Astrocyte (in vitro differentiated cells and primary cell): ENCODE data around the gene SLC35G6.

Experiments used
- CTCF ChIP-seq: IDR thresholded peaks from 2 replicates; pipeline ENCODE4 v1.5.1; 2011; ENCODE audit warnings: low read depth, mild to moderate bottlenecking, inconsistent platforms, low read length, moderate library complexity; ENCODE audit not compliant: insufficient read depth
- EZH2 ChIP-seq: IDR thresholded peaks from 2 replicates; pipeline ENCODE4 v1.6.1; 2012; ENCODE audit warnings: mild to moderate bottlenecking, low read length, inconsistent platforms; ENCODE audit not compliant: insufficient read depth

DNA sequence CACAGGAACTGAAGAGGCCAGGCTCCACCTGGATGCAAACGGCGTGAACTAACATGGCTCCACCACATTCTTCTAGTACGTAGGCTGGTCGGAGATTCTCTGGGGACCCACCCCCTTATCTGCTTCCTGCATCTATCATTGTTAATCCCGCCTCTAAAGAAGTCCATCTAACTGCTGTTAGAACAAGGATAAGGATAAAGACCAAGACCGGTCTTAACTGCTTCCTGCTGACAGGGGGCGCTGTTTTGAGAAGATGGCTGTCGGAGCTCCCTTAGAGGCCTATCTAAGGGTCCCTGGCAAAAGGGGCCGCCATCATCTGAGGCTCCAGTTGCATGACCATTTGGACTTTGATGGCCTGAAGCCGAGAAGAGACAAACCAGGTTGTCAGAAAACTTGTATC, 41.8 kb downstream of the SLC35G6 start:
- no peak for TF ChIP-seq CTCF
- TF ChIP-seq EZH2 = no peak
